HG03025 (cell line): ENCODE measurements around the gene CAMK1D.
"Not testable (repeated sequence)": the region's sequence is repeated elsewhere in the genome, so short reads cannot be mapped to it uniquely, and the experiment has no call there.

Experiments used
- ATAC-seq: cut with Tn5 transposase; IDR thresholded peaks from one replicate; pipeline ENCODE4 v1.9.1; 2021; ENCODE audit warnings: mild to moderate bottlenecking, moderate library complexity; ENCODE audit not compliant: unreplicated experiment, low FRiP score

CAMK1D gene

DNA sequence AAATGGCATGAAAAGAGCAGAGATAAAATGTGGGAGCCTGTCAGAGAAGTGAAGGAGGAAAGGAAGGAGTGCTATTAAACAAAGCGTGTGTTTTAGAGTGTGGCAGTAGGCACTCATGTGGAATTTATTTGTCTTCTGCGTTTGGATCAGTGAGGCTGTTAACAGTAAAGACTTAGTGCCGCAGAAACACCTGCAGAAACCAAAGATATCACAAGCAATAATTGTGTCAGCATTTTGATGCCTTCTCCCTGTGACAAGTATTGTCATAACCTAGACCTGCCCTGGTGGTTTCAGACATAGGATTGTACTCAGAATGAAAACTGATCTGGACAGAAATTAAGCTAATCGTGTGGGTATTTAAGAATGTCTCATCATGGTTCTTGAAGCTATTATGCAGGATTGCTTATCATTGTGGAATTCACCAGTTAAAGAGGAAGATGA lies 191.0 kb downstream of the CAMK1D start:
- no peak for ATAC-seq

DNA sequence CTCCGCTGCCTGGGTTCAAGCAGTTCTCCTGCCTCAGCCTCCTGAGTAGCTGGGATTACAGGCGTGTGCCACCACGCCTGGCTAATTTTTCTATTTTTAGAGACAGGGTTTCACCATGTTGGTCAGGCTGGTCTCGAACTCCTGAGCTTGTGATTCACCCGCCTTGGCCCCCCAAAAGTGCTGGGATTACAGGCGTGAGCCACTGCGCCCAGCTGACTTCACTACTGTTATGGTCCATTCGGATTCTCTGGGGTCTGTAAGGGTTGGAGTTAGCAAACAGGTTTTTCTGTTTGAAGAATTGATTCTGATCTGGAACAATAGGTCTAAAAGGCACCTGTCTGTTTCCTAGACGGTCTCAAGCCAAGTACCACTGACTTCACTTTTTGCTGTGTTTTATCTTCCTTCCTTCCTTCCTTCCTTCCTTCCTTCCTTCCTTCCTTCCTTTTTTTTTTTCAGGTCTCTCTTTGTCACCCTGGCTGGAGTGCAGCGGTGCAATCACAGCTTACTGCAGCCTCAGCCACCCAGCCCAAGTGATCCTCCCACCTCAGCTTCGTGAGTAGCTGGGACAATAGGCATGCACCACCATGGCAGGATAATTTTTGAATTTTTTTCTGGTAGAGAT lies 192.2 kb downstream of the CAMK1D start:
- no peak for ATAC-seq

DNA sequence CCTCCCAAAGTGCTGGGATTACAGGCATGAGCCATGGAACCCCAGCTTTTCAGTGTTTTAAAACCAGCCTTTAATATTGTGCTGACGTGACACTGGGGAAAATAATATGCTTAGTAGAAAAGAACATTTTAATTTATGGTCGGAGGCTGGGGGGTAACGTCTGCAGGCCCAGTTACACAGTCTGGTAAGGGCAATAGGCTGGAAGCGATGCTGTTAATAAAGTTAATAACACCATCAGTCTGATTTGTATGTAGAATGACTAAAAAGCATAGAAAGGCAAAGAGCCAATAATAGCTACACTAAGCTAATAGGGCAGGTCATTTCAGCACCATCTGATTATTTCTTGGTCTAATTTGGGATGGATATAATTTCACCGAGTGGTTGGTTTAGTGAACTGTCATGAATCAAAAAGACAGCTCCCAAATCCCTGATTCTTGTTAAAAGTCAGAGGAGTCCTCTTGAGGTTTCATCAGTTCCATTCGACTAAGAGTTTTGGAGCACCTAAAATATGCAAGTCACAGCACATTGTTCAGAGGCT lies 192.9 kb downstream of the CAMK1D start:
- no peak for ATAC-seq

DNA sequence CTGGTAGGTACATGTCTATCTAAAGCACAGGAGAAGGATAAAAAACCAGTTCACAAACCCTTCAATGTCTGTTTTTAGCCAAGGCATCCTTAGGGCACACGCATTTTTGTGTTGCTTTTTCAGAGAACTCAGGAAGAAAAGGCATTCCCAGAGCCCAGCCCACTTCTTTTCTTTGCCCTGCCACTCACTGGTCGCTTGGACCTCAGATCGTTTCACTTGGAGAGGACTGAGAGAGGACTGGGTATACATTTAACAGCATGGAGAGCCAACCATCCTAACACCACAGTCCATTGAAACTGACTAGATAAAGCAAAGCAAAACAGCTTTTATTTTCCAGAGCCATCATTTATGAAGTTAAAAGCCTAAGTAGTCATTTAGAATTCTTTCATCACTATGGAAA lies 194.2 kb downstream of the CAMK1D start:
- no peak for ATAC-seq

DNA sequence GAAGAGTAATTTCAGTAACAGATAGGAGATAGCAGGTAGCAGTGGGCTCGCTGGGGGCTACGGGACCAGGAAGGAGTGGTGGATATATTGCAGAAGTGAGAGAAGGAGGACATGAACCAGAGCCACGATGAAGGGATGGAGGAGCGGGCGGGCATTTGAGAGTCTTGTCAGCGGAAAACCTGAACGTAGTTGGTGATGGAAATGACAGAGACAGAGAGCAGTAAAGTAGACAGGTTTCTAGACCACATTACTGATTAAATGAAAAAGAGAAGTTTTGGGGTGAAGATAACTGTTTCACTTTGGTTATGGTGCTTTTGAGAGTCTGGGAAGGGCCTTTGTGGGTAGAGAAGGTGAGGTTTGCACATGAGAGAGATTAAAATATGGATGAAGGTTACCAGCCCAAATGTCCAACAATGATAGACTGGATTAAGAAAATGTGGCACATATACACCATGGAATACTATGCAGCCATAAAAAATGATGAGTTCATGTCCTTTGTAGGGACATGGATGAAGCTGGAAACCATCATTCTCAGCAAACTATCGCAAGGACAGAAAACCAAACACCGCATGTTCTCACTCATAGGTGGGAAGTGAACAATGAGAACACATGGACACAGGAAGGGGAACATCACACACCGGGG lies 196.9 kb downstream of the CAMK1D start:
- ATAC-seq, result not testable (repeated sequence)

DNA sequence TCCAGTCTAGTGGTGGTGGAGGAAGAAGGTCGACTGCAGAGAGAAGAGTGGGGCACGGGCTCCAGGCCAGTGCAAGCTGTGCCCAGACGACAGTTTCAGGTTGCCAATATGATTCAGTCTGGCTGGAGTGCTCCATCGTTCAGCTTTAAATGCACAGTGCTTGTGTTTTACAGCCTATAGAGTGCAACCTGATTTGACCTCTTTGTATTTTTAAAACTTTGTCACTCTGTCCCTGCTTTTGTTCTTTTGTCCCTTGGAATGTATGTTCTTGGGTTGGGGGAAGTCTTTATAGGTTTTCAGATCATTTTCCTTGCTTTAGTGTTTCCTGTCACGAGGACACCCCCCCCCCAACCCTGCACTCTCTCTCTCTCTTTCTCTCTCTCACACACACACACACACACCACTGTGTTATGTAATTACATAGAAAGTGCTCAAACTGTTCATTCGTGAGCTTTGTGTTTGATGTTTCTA lies 198.0 kb downstream of the CAMK1D start:
- ATAC-seq, result no peak

DNA sequence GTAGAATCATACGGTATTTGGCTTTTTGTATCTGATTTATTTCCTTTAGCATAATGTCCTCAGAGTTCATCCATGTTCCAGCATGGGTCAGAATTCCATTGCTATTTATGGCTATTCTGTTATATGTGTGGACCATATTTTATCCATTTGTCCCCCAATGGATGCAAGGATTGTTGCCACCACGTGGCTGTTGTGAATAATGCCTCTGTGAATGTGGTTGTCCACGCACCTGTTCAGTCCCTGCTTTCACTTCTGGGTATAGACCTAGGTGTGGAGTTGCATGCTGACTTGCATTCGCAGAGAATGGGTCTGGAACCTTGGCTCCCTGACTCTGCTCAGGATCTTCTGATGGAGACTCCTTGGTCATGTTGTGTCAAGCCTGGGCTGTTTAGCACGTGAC lies 199.9 kb downstream of the CAMK1D start:
- no peak for ATAC-seq

DNA sequence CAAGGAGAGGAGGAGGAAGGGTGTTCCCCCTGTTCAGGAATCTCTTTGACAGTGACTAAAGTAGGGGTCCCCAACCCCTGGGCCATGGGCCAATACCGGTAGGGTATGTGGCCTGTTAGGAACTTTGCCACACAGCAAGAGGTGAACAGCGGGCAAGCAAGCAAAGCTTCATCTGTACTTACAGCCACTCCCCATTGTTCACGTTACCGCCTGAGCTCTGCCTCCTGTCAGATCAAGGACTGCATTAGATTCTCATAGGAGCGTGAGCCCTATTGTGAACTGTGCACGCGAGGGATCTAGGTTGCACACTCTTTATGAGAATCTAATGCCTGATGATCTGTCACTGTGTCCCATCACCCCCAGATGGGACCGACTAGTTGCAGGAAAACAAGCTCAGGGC lies 201.6 kb downstream of the CAMK1D start:
- ATAC-seq, result no peak

DNA sequence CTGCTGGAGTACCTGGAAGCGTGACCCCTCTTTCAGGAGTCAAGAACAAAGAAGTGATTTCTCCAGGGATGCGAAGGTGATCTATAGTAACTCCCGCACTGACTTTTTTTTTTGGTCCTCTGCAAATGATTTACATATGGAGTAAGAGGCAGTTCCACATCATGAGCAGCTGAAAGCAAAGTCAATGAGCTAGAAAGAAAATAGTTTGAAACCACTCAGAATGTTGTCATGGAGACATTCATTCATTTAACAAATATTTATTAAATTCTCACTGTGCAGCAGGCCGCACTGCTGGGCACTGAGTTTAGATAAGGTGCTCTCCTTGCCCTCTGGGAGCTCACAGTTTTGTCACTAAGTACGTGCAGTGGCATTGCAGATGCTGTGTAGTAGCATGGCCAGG lies 206.7 kb downstream of the CAMK1D start:
- no peak for ATAC-seq

DNA sequence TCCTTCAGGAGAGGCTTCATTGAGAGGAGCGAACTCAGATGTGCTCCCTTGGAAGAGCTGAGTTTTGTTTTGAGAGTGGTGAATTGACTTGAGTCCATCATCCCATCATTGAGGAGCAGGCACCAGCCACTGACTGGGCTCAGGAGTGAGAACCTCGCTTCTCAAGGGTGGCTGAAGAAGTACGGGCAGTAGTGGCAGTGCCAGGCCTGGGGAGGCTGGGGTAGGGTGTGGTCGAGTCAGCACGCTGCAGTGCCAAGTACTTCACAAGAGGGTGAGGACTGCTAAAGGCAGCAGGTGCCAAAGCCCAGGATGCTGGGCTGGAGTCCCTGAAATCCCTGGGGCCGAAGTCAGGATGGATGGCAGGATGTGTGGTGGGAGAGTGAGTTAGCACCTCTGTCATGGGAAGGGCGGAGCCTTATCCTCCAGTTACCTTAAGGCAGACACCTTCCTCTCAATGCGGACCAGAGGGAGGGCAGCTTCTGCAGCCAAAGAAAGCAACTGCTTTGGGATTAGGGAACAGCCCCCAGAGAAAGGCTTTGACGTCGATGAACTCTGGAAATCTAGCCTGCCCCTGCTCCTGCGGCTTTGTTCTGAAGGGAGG lies 210.3 kb downstream of the CAMK1D start:
- ATAC-seq, result no peak

DNA sequence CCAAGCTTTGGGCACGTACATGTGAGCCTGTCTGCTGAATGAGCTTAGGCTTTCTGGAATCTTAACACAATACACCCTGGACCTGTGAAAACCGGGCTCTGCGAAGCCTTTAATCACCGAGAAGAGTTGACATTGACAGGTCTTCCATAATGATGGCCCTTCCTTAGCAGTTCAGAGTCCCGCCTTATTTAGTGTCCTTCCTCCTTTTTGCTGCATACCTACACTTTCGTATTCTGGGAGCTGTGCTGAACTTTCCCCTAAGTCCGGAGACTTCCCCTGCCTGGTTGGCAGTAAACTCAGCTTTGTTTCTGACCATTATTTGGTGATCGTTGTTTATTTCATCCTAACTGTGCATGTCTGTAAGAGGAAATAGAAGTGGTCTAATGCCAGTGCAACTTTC lies 212.0 kb downstream of the CAMK1D start:
- no peak for ATAC-seq

DNA sequence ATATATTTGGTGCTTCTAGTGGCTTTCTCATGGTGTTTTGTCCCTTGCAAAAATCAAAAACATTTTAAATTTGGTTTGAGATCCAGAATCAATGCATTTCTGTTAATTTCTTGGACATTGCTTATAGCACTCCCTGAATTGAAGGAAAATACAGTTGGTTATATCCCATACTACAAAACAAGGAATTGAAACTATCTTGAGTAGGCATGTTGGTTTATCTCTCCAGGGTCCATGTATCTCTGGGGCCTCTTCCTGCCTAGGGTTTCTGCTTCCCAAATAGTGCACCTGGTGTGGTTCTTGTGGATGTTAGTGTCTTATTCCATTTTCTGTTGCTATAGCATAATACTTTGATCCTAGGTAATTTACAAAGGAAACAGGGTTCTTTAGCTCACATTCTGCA lies 212.4 kb downstream of the CAMK1D start:
- ATAC-seq, result no peak

DNA sequence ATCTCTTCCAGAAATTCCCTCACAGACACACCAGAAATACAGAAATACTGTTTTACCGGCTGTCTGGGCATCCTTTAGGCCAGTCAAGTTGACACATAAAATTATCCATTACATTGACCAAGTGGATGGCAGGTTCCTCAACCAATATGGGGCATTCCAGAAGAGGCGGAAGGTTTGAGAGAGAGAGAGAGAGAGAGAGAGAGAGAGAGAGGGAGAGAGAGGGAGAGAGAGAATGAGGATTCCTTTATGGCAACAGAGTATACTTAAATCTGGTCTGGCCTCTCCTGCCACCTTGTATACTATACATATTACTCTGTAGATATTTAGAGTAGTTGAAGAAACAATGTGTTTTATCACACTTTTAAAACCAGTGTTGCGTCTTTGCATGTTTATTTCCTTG lies 214.1 kb downstream of the CAMK1D start:
- ATAC-seq, result no peak

DNA sequence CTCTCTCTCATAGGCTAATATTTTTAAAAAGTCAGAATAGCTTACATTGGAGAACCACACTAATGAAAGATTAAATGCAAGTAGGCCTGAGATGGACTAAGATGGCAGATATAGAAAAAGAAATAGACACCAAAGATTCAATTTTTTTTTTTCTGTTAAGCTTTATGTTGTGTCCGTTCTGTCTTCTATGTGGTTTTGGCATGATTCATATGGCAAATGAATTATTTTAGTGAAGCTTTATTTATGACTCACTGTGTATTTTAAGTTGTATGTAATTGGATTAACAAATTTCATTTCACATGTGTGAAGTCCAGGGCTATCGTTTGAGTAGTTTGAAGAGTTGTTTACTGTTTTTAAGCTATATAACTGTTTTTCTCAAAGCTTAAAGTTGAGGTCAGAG lies 214.8 kb downstream of the CAMK1D start:
- ATAC-seq, result no peak

DNA sequence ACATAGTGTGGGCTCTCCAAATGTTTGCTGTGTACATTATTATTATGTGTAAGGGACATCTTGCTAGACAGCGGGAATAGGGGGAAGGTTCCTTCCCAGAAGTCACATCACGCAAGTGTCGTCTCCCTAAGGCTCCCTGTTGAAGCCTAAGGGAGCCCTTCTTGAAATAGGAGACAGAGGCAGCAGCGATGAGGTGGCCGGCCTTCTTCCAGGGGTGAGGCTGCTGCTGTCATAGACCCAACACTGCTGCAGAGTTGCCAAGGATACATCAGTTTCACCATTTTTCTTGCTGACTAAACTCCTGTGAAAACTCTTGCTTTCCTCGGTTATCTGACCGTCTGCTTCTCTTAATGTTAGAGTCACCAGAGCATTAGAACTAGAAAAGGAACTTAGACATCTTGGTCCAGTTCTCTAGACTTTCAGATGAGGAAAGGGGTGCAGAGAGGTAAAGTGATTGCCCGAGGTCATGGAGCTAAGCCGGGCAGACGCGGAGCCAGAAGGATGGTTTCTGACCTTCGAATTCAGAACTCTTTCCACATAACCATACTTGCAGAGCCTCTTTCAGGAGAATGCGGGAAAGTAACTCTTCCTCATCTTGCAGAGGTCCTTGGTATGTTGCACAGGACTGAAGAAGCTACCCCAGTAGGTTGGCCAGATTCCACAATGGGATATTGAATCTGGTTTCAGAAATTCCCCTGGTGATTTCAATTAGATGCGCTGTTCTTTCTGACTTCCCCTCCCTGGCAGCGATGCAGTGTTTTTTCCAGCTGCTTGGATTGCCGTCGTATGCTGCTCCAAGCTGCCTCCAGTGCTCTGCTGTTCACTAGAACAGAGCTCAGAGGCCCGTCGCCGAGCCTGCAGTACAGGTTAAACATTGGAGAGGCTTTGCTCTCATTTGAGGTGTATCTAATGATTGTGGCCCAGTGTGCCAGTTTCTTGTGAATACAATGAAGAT lies 217.1 kb downstream of the CAMK1D start:
- no peak for ATAC-seq

DNA sequence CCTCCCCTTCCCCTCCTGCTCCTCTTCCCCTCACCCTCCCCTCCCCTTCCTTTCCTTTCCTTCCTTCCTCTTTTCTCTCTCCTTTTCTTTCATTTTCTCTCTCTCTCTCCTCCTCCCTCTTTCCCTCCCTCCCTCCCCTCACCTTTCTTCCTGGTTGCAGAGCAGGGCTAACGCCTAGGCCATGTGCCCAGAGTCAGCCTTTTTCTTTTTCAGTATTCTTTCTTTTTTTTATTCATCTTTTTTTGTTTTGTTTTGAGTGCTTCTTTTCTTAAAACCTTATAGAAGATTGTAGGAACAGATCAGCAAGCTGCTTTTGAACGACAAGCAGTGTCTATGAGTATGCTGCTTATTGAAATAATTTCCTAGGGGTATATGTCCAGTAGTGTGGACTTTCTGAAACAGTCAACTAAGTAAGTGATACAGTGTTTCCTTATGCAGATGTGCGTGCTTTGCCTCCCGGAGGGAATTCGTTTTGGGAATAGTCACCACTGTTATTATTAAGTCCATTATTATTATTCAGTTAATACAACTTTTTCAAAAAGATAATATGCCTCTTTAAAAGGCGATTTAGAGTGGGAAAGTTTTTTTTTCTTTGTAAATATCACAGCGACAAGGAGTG lies 219.2 kb downstream of the CAMK1D start:
- ATAC-seq, result no peak

DNA sequence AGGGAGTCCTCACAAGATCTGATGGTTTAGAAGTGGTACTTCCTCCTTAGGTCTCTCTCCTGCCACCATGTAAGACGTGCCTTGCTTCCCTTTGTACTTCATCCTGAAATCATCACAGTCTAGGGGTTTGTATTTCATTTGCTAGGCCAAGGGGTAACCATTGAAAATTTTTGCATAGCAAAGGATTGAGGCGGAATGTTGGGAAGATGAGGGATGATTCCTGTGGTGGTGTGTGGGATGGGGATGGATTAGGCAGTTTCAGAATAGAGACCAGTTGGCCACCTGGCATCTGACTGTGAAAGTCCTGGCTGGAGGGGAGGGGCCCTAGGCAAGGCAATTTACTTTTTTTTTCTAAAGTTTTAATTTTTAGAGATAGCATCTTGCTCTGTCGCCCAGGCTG lies 222.9 kb downstream of the CAMK1D start:
- ATAC-seq, result no peak

DNA sequence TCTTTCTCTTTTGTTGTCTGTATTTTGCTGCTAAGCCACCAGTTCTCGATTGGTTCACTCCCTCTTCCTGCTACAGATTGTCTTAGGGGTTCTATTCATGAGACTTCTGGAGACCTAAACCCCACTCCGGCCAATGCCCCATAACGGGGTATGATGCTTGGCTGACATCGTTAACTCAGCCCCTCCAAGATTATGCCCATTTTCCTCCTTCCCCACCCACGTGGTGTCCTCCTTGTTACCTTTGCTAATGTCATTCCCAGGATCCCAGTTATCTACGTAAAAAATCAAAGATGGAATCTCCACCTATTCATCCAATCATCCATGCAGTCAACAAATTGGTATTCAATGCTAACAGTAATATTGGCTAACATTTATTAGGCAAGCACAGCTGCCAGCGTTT lies 228.3 kb downstream of the CAMK1D start:
- ATAC-seq, result no peak

DNA sequence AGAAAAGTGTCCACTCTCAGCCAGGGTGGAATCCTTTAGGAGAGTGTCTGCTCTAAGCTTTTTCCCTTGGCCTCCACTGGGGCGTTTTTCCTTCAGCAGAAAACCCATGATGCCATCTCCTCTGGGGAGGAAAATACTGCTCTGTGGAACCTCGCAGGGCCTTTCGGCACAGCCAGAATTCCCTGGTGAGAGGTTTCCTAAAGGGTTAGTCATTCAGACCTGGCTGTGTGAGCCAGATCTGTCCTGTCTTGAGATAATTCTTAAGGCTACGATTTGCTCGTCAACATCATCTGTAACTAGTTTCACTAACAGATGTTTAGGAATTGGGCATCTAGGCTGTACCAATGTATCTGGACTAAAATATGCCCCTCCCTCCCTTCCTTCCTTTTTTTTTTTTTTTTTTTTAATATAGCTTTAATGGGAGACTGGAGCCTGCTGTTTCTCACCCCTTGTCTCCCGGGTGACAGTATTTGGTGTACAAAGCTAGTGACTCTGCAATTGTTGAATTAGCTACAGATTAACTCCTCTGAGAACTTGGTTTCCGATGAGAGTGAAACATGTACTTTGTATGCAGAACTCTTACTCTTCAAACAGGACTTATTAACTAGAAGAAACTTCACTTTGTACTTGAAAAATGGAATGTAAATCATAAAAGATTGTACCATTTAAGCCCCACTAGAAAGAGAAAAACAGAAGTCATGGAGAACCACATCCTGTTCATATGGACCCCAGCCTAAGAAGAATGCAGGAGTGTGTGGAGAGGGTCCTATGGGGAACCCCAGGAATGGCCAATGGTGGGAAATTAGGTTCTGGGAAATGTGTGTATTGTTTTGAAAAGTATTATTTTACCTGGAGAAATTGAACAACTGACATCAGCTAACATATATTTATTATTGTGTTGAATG lies 230.9 kb downstream of the CAMK1D start:
- no peak for ATAC-seq
